ENCODE results near the gene LCN12. TPM values are rescaled to one million over a fixed set of nuclear protein-coding genes. Genes with fewer than 3 reads are reported as not detected.

Gene LCN12
- polyA plus RNA-seq, 3 donors: 0.29 TPM; not detected in 2

GRCh38 chr9:136964833-136965422 lies 12.9 kb downstream of the LCN12 start:
- Histone ChIP-seq H3K27ac (ENCODE audit: low read depth in 1 of 2, low read length in 2 of 2) (no peak overlapping the region), H3K79me2 (ENCODE audit: insufficient read depth, low read length) (no peaks in the 10 kb centered on the region), H3K4me1 (ENCODE audit: control insufficient read depth in 1 of 2, insufficient read depth in 2 of 2, low read length in 2 of 2) (peaks cover 10 to 17% of the 10 kb centered on the region in 2 donors), H2AFZ (ENCODE audit: insufficient read depth, low read depth, low read length, poor library complexity, severe bottlenecking) (peak overlapping the region; percentile 23), H4K20me1 (ENCODE audit: insufficient read depth, low read length) (no peaks in the 10 kb centered on the region), H3K9ac (ENCODE audit: insufficient read depth, low read length, poor library complexity, severe bottlenecking) (no peak overlapping the region), H3K4me2 (replicated peaks; ENCODE audit: extremely low read depth, low read length, poor library complexity, severe bottlenecking) (no peak overlapping the region), H3K4me3 (replicated peaks in 1 of 3; ENCODE audit: low read depth in 2 of 3, low read length in 3 of 3) (no peak overlapping the region), H3K9me3 (replicated peaks in 1 of 2; ENCODE audit: control insufficient read depth in 1 of 2, insufficient read depth in 1 of 2, low read length in 2 of 2) (no peaks in the 10 kb centered on the region), H3K27me3 (ENCODE audit: control insufficient read depth in 2 of 2, insufficient read depth in 2 of 2, low read length in 2 of 2) (no peaks in the 10 kb centered on the region), H3K36me3 (replicated peaks in 1 of 2; ENCODE audit: control insufficient read depth in 1 of 2, insufficient read depth in 2 of 2, low read length in 2 of 2) (no peaks in the 10 kb centered on the region)
- no peak for TF ChIP-seq CTCF (IDR thresholded peaks at IDR 0.05)
- Mint-ChIP-seq H3K4me3 (no peak overlapping the region), H3K9me3 (peaks cover 0 to 2% (median 0%) of the 10 kb centered on the region in 7 donors), H3K27me3 (ENCODE audit: low read depth in 3 of 3) (peaks cover 9 to 20% (median 14%) of the 10 kb centered on the region in 3 donors), H3K27ac (no peak overlapping the region), H3K4me1 (peaks cover 16% of the 10 kb centered on the region), H3K36me3 (no peaks in the 10 kb centered on the region)
- intact Hi-C loops (cut with micrococcal nuclease): no loop called here
- WGBS (ENCODE audit: insufficient coverage): 90% methylated on average over 21 of the region's 26 CpGs
- no peak for DNase-seq

- Mint-ChIP-seq H3K4me1 (peaks cover 16% of the 10 kb centered on the region), H3K9me3 (peaks cover 0 to 2% (median 0%) of the 10 kb centered on the region in 7 donors), H3K27me3 (ENCODE audit: low read depth in 3 of 3) (peaks cover 8 to 18% (median 14%) of the 10 kb centered on the region in 3 donors), H3K27ac (peak overlapping the region in 1 of 7 donors; percentile 54), H3K36me3 (no peaks in the 10 kb centered on the region), H3K4me3 (peak overlapping the region; percentile 39 to 73)
- Histone ChIP-seq H3K79me2 (ENCODE audit: insufficient read depth, low read length) (no peaks in the 10 kb centered on the region), H3K4me1 (ENCODE audit: control insufficient read depth in 1 of 2, insufficient read depth in 2 of 2, low read length in 2 of 2) (peaks cover 10 to 17% of the 10 kb centered on the region in 2 donors), H2AFZ (ENCODE audit: insufficient read depth, low read depth, low read length, poor library complexity, severe bottlenecking) (no peak overlapping the region), H3K4me2 (replicated peaks; ENCODE audit: extremely low read depth, low read length, poor library complexity, severe bottlenecking) (no peak overlapping the region), H3K9ac (ENCODE audit: insufficient read depth, low read length, poor library complexity, severe bottlenecking) (no peak overlapping the region), H3K27me3 (ENCODE audit: control insufficient read depth in 2 of 2, insufficient read depth in 2 of 2, low read length in 2 of 2) (no peaks in the 10 kb centered on the region), H3K27ac (ENCODE audit: low read depth in 1 of 2, low read length in 2 of 2) (no peak overlapping the region), H3K36me3 (replicated peaks in 1 of 2; ENCODE audit: control insufficient read depth in 1 of 2, insufficient read depth in 2 of 2, low read length in 2 of 2) (no peaks in the 10 kb centered on the region), H3K4me3 (replicated peaks in 1 of 3; ENCODE audit: low read depth in 2 of 3, low read length in 3 of 3) (no peak overlapping the region), H4K20me1 (ENCODE audit: insufficient read depth, low read length) (no peaks in the 10 kb centered on the region), H3K9me3 (replicated peaks in 1 of 2; ENCODE audit: control insufficient read depth in 1 of 2, insufficient read depth in 1 of 2, low read length in 2 of 2) (no peaks in the 10 kb centered on the region)
- DNase-seq: peak in 2 of 3 donors; percentile 12 to 52
- no peak for TF ChIP-seq CTCF (IDR thresholded peaks at IDR 0.05)
- intact Hi-C loops (cut with micrococcal nuclease): no loop called here
- 31% methylated on average over 16 of the region's 23 CpGs for WGBS (ENCODE audit: insufficient coverage)
These were observed 13.9 kb downstream of the LCN12 start for GRCh38 chr9:136965771-136966484.
